ENCODE data around the gene GGTLC2.
A peak's percentile ranks its signal among the peaks of the same experiment; 100 is the strongest.
"Not testable (repeated sequence)": the region's sequence is repeated elsewhere in the genome, so short reads cannot be mapped to it uniquely, and the experiment has no call there.

GGTLC2 gene

GRCh38 chr22:22642255-22642654 is 2.2 kb upstream of the GGTLC2 start:
- not testable (repeated sequence) for DNase-seq

- not testable (repeated sequence) for DNase-seq
These were observed 1.6 kb downstream of the GGTLC2 start for GRCh38 chr22:22645969-22646368.

GRCh38 chr22:22647952-22648351 is 3.5 kb downstream of the GGTLC2 start:
- not testable (repeated sequence) for DNase-seq

- not testable (repeated sequence) for DNase-seq
These were observed 4.6 kb downstream of the GGTLC2 start for GRCh38 chr22:22648863-22649536.

- not testable (repeated sequence) for DNase-seq
These were observed 5.3 kb downstream of the GGTLC2 start for GRCh38 chr22:22649761-22650160.

GRCh38 chr22:22650398-22650797 is 6.0 kb downstream of the GGTLC2 start:
- not testable (repeated sequence) for DNase-seq

- not testable (repeated sequence) for DNase-seq
These were observed 6.5 kb downstream of the GGTLC2 start for GRCh38 chr22:22650803-22651515.

GRCh38 chr22:22651593-22651992 is 7.2 kb downstream of the GGTLC2 start:
- not testable (repeated sequence) for DNase-seq

GRCh38 chr22:22652102-22652501 is 7.7 kb downstream of the GGTLC2 start:
- DNase-seq, result not testable (repeated sequence)

GRCh38 chr22:22652573-22652972 is 8.2 kb downstream of the GGTLC2 start:
- not testable (repeated sequence) for DNase-seq

GRCh38 chr22:22653677-22654381 is 9.4 kb downstream of the GGTLC2 start:
- DNase-seq, result not testable (repeated sequence)

GRCh38 chr22:22655452-22656290 is 11.3 kb downstream of the GGTLC2 start:
- no peak for DNase-seq

- no peak for DNase-seq
These were observed 13.3 kb downstream of the GGTLC2 start for GRCh38 chr22:22657712-22658111.

GRCh38 chr22:22661275-22661674 is 16.9 kb downstream of the GGTLC2 start:
- no peak for DNase-seq

GRCh38 chr22:22662095-22662494 is 17.7 kb downstream of the GGTLC2 start:
- no peak for DNase-seq

GRCh38 chr22:22663861-22664800 is 19.7 kb downstream of the GGTLC2 start:
- no peak for DNase-seq

- peak; percentile 32 for DNase-seq
These were observed 22.1 kb downstream of the GGTLC2 start for GRCh38 chr22:22666307-22667091.

- no peak for DNase-seq
These were observed 23.8 kb downstream of the GGTLC2 start for GRCh38 chr22:22667966-22668880.

- no peak for DNase-seq
These were observed 24.7 kb downstream of the GGTLC2 start for GRCh38 chr22:22669093-22669492.
